Melanocyte of skin (primary cell): ENCODE data around the gene MFN2. TPM values are rescaled to one million over a fixed set of nuclear protein-coding genes. Genes with fewer than 3 reads are reported as not detected.

Source experiments
- small RNA-seq, 2 donors: library from RNA; depleted of rRNA; stranded (forward); fragments of <200 nt; gene quantifications; one replicate each; pipeline ENCODE3, GENCODE V24; 2012
- total RNA-seq, 2 donors: library from RNA; depleted of rRNA; stranded (reverse); fragments of >200 nt; gene quantifications; 2 replicates each; pipeline ENCODE4 v1.2.3, GENCODE V29; 2012

MFN2 gene
- 10 to 100 TPM; 56.4 to 63.9 TPM for total RNA-seq

DNA sequence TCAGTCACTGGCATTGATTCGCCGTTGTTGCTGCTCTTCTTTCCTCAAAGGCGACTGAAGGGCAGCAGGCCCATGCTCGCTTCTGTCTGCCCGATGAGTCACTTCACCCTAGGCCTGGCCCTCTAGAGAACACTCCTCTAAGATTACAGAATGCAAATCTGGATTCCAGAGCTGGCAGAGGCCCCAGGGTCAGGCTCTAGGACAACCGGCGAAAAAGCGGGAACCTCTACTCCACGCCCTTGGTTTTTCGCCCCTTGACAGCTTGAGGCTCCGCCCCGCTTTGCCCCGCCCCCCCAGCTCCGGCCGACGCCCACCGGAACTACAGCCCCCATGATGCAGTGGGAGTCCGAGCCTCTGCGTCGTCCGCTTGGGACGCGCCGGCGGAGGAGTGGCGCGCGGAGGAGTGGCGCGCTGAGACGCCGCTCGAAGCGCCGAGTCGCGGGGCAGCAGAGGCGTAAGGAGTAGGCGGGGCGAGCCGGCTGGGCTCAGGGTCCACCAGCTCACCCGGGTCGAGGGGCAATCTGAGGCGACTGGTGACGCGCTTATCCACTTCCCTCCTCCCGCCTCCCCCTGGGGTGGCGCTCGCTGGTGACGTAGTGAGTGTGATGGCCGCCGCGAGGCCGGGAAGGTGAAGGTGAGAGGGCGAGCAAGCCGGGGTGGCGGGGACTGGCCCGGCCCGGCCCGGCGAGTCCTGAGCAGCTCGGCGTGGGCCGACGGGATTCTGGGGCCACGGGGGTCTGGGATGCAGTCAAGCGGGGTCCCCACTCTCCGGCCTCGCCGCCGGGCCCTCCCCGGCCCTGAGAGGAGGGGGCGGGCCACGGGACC, at the start of gene MFN2:
Gene MFN2 (plus strand): TSS at position 594 of the 825 bp plus-strand sequence. CDS start 8,725 bp downstream, outside the sequence.

DNA sequence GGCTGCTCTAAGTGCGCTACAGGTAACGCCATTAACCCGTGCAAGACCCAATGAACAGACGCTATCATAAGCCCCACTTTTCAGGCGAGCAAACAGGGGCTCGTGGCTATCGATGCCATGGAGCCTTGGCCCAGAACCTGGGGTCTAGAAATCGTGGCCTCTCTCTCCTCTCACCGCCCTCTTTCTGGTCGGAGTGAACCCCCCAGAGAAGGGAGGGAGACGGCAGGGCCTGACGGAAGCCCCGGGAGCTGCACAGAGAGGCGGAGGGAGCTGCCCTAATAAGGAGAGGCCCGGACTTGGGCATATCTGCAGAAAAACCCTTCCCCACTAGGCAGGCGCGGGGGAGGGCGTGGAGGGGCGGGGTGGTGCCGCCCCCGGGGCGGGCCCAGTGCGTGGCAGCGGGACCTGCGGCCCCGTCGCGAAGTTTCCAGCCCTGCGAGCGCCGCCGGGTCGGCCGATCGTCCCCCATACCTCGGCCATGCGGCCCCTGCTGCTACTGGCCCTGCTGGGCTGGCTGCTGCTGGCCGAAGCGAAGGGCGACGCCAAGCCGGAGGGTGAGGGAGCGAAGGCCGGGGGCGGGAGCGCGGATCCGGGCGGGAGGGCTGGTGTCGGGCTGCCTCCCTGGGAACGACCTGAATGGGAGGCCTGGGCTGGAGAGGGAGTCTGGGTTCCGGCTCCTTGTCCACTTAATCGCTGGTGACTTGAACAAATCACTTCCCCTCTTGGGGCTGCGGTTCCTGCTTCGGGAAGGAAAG, 45.8 kb upstream of the MFN2 start, which contains the start of gene PLOD1:
Gene PLOD1 (plus strand): TSS at position 416 of the 755 bp plus-strand sequence. CDS start 63 bp downstream, at position 479.

Small RNAs within 50 kb of the gene (small RNA-seq; reads per million reads assigned to genes)
- gene AL096840.1 (0 reads per million in 2 donors), gene MIR6729 (0 to 0.60 reads per million in 2 donors), gene RF00019 (0 reads per million in 2 donors), gene RN7SL649P (0 reads per million in 2 donors)

Other genes with a start within 250 kb of the MFN2 start
- 10 to 100 TPM; 57.9 to 67.1 TPM for gene AGTRAP, start 244.3 kb upstream of the MFN2 start, total RNA-seq
- gene C1orf167, start 218.3 kb upstream of the MFN2 start, total RNA-seq, result not detected
- 10 to 100 TPM; 21.6 to 38.5 TPM for gene MTHFR, start 174.5 kb upstream of the MFN2 start, total RNA-seq
- 10 to 100 TPM; 14.0 to 21.3 TPM for gene CLCN6, start 174.3 kb upstream of the MFN2 start, total RNA-seq
- gene NPPA, start 132.7 kb upstream of the MFN2 start, total RNA-seq, result not detected
- gene NPPB, start 121.5 kb upstream of the MFN2 start, total RNA-seq, result not detected
- gene KIAA2013, start 54.0 kb upstream of the MFN2 start, total RNA-seq, result 10 to 100 TPM; 70.9 to 86.3 TPM
- 100 to 1,000 TPM; 188 to 247 TPM for gene PLOD1, start 45.7 kb upstream of the MFN2 start, total RNA-seq
- gene MIIP, start 39.1 kb downstream of the MFN2 start, total RNA-seq, result 10 to 100 TPM; 38.2 to 55.6 TPM
- not detected for gene TNFRSF8, start 82.9 kb downstream of the MFN2 start, total RNA-seq
- gene TNFRSF1B, start 186.5 kb downstream of the MFN2 start, total RNA-seq, result 1 to 10 TPM; 4.7 to 7.6 TPM
- gene VPS13D, start 249.6 kb downstream of the MFN2 start, total RNA-seq, result 10 to 100 TPM; 27.3 to 27.5 TPM